ENCODE results near the gene DISP3.

Gene DISP3

DNA sequence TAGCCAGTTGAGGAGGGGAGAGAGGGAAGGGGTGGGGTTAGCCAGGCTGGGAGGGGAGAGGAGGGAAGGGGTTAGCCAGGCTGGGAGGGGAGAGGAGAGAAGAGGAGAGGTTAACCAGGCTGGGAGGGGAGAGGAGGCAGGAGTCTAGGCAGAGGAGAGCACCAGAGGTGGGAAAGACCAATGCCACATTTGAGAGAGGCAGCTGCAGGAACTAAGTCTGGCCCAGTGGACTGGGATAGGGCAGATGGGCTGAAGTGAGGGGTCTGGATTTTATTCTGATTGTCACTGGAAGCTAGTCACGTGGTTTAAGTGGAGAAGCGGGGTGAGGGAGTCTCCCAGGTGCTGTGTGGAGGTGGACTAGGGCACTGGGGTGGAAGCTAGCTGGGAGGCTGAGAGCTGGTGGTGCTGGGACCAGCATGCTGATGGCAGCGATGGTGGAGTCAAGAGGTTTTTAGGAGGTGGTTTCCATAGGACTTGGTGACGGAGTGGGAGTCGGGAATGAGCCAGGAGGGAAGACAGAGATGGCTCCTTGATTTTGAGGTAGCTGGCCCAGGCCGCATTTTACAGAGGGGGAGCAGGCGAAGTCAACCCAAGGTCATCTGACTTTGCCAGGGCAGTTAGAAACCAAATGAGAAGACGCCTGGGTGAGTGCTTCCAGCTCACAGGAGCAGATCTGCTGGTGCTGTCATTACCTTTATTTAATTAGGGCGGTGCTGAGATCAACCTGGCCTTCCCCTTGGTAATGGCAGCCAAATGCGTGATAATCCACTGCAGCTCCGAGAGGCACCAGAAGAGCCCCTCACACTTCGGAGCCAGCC, 42.8 kb downstream of the DISP3 start:
- Histone ChIP-seq H3K36me3 (ENCODE audit: insufficient read depth, low read depth, low read length) (peaks cover 4% of the 10 kb centered on the region), H3K27ac (ENCODE audit: low read length) (no peak overlapping the region), H3K4me3 (ENCODE audit: low read length) (no peak overlapping the region), H3K9me3 (ENCODE audit: insufficient read depth, low read depth, low read length) (no peaks in the 10 kb centered on the region), H3K4me1 (ENCODE audit: insufficient read depth, low read length) (no peaks in the 10 kb centered on the region), H3K9ac (ENCODE audit: low read depth, low read length) (no peak overlapping the region), H3K27me3 (ENCODE audit: insufficient read depth, low read length) (no peaks in the 10 kb centered on the region)

GRCh38 chr1:11522400-11523235, 43.7 kb downstream of the DISP3 start:
- Histone ChIP-seq H3K4me3 (ENCODE audit: low read length) (no peak overlapping the region), H3K9me3 (ENCODE audit: insufficient read depth, low read depth, low read length) (no peaks in the 10 kb centered on the region), H3K4me1 (ENCODE audit: insufficient read depth, low read length) (no peaks in the 10 kb centered on the region), H3K27me3 (ENCODE audit: insufficient read depth, low read length) (no peaks in the 10 kb centered on the region), H3K27ac (ENCODE audit: low read length) (no peak overlapping the region), H3K9ac (ENCODE audit: low read depth, low read length) (no peak overlapping the region), H3K36me3 (ENCODE audit: insufficient read depth, low read depth, low read length) (peaks cover 4% of the 10 kb centered on the region)

GRCh38 chr1:11523261-11523660, 44.3 kb downstream of the DISP3 start:
- Histone ChIP-seq H3K4me3 (ENCODE audit: low read length) (no peak overlapping the region), H3K9ac (ENCODE audit: low read depth, low read length) (no peak overlapping the region), H3K27ac (ENCODE audit: low read length) (no peak overlapping the region), H3K9me3 (ENCODE audit: insufficient read depth, low read depth, low read length) (no peaks in the 10 kb centered on the region), H3K27me3 (ENCODE audit: insufficient read depth, low read length) (no peaks in the 10 kb centered on the region), H3K36me3 (ENCODE audit: insufficient read depth, low read depth, low read length) (peaks cover 4% of the 10 kb centered on the region), H3K4me1 (ENCODE audit: insufficient read depth, low read length) (no peaks in the 10 kb centered on the region)

- Histone ChIP-seq H3K9ac (ENCODE audit: low read depth, low read length) (no peak overlapping the region), H3K9me3 (ENCODE audit: insufficient read depth, low read depth, low read length) (no peaks in the 10 kb centered on the region), H3K36me3 (ENCODE audit: insufficient read depth, low read depth, low read length) (peaks cover 4% of the 10 kb centered on the region), H3K4me1 (ENCODE audit: insufficient read depth, low read length) (no peaks in the 10 kb centered on the region), H3K27me3 (ENCODE audit: insufficient read depth, low read length) (no peaks in the 10 kb centered on the region), H3K4me3 (ENCODE audit: low read length) (no peak overlapping the region), H3K27ac (ENCODE audit: low read length) (no peak overlapping the region)
These were observed 45.0 kb downstream of the DISP3 start for GRCh38 chr1:11523746-11524464.

DNA sequence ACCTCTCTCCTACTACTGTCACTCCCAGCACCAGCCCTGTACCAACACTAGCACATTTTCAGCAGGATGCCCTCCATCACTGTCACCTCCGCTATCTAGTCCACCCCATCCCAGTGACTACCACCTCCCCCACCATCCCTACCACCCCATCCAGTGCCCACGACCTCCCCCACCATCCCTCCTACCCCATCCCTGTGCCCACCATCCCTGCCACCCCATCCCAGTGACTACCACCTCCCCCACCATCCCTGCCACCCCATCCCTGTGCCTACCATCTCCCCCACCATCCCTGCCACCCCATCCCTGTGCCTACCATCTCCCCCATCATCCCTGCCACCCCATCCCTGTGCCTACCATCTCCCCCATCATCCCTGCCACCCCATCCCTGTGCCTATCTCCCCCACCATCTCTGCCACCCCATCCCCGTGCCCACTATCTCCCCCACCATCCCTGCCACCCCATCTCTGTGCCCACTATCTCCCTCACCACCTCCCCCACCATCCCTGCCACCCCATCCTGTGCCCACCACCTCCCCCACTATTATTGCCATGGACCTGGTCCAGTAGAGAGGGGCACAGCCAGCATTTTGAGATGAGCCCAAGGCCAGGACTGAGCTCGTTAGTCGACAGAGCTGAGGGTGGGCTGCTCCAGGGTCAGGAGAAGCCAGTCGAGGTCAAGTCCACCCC, 45.7 kb downstream of the DISP3 start:
- H3K9me3 ChIP-seq (ENCODE audit: insufficient read depth, low read depth, low read length) = no peaks in the 10 kb centered on the region
- no peak overlapping the region for H3K27ac ChIP-seq (ENCODE audit: low read length)
- H3K4me3 ChIP-seq (ENCODE audit: low read length) = no peak overlapping the region

DNA sequence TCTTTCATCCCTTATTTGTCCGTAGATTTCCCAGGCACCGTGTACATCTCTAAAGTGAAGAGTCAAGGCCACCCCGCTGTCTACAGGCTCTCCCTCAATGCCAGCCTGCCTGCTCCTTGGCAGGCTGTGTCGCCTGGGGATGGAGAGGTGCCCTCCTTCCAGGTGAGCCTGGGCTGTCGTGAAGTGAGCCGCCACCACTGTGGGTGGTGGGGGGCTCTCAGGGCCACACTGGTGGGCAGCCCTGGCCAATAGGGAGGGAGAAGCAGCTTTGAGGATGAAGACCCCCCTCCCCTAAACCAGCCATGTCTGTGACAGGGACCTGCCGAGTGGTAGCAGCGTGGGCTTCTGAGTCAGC, 46.2 kb downstream of the DISP3 start:
- H3K9ac ChIP-seq (ENCODE audit: low read depth, low read length) = no peak overlapping the region

More for the DNA sequence above, 45.7 kb downstream of the DISP3 start:
- H3K27me3 ChIP-seq (ENCODE audit: insufficient read depth, low read length) = no peaks in the 10 kb centered on the region
- H3K4me1 ChIP-seq (ENCODE audit: insufficient read depth, low read length) = no peaks in the 10 kb centered on the region
- no peak overlapping the region for H3K9ac ChIP-seq (ENCODE audit: low read depth, low read length)
- H3K36me3 ChIP-seq (ENCODE audit: insufficient read depth, low read depth, low read length) = peaks cover under 1% of the 10 kb centered on the region

DNA sequence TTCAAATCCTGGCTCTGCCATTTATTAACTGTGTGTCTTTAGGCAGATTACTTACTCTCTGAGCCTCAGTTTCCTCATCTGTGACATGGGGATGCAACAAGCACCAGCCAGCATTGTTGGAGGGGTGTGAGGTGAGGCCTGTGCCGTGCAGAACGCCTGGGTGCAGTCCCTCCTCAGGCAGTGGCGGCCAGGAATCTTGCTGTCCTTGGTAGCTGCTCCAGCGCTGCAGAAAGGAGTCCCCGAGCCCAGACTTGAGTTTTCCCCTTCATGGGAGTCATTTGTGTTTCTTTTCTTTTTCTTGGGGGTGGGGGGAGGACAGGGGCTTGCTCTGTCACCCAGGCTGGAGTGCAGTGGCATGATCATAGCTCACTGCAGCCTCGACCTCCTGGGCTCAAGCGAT, 46.6 kb downstream of the DISP3 start:
- Histone ChIP-seq H3K9ac (ENCODE audit: low read depth, low read length) (no peak overlapping the region), H3K36me3 (ENCODE audit: insufficient read depth, low read depth, low read length) (no peaks in the 10 kb centered on the region; the same call in 1 of the 2 replicates), H3K4me3 (ENCODE audit: low read length) (no peak overlapping the region), H3K27ac (ENCODE audit: low read length) (no peak overlapping the region), H3K27me3 (ENCODE audit: insufficient read depth, low read length) (no peaks in the 10 kb centered on the region), H3K4me1 (ENCODE audit: insufficient read depth, low read length) (no peaks in the 10 kb centered on the region), H3K9me3 (ENCODE audit: insufficient read depth, low read depth, low read length) (no peaks in the 10 kb centered on the region)

More for the DNA sequence above, 46.2 kb downstream of the DISP3 start:
- Histone ChIP-seq H3K27me3 (ENCODE audit: insufficient read depth, low read length) (no peaks in the 10 kb centered on the region), H3K4me3 (ENCODE audit: low read length) (no peak overlapping the region), H3K9me3 (ENCODE audit: insufficient read depth, low read depth, low read length) (no peaks in the 10 kb centered on the region), H3K36me3 (ENCODE audit: insufficient read depth, low read depth, low read length) (no peaks in the 10 kb centered on the region; the same call in 1 of the 2 replicates), H3K4me1 (ENCODE audit: insufficient read depth, low read length) (no peaks in the 10 kb centered on the region), H3K27ac (ENCODE audit: low read length) (no peak overlapping the region)

DNA sequence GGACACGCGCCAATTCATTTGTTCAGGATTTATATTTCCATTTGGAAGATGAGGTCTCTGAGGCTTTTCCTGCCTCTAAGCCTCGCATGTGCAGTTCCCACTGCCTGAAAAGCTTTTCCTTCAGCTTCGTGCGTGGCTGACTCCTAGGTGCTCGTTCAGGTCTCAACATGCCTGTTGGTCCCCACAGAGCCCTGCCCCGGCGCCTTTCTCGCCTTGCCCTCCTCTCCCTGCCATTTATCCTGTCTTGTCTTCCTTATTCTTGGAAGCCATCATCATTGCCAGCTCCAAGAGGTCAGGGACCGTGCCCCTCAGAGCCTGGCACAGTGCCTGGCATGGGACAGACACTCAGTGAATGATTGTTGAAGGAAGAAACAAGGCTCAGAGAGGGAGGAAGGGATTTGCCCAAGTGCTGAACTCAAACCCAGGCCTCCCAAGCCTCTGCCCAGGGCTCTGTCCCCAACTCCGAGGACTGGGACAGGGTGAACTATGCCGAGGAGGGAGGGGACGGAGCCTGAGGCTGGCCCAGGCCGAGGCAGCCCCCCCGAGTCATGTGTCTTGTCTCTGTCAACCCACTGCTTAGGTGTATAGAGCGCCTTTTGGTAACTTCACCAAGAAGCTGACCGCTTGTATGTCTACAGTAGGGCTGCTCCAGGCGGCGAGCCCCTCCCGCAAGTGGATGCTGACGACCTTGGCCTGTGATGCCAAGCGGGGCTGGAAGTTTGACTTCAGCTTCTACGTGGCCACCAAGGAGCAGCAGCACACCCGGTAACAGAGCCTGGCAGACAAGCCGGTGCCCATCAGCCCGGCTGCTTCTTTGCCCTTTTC, 47.3 kb downstream of the DISP3 start:
- Histone ChIP-seq H3K27ac (ENCODE audit: low read length) (no peak overlapping the region), H3K9ac (ENCODE audit: low read depth, low read length) (no peak overlapping the region), H3K27me3 (ENCODE audit: insufficient read depth, low read length) (no peaks in the 10 kb centered on the region), H3K9me3 (ENCODE audit: insufficient read depth, low read depth, low read length) (no peaks in the 10 kb centered on the region), H3K4me1 (ENCODE audit: insufficient read depth, low read length) (no peaks in the 10 kb centered on the region), H3K4me3 (ENCODE audit: low read length) (no peak overlapping the region), H3K36me3 (ENCODE audit: insufficient read depth, low read depth, low read length) (no peaks in the 10 kb centered on the region)

GRCh38 chr1:11527541-11528452, 48.8 kb downstream of the DISP3 start:
- Histone ChIP-seq H3K36me3 (ENCODE audit: insufficient read depth, low read depth, low read length) (no peaks in the 10 kb centered on the region), H3K9ac (ENCODE audit: low read depth, low read length) (no peak overlapping the region), H3K27me3 (ENCODE audit: insufficient read depth, low read length) (no peaks in the 10 kb centered on the region)

DNA sequence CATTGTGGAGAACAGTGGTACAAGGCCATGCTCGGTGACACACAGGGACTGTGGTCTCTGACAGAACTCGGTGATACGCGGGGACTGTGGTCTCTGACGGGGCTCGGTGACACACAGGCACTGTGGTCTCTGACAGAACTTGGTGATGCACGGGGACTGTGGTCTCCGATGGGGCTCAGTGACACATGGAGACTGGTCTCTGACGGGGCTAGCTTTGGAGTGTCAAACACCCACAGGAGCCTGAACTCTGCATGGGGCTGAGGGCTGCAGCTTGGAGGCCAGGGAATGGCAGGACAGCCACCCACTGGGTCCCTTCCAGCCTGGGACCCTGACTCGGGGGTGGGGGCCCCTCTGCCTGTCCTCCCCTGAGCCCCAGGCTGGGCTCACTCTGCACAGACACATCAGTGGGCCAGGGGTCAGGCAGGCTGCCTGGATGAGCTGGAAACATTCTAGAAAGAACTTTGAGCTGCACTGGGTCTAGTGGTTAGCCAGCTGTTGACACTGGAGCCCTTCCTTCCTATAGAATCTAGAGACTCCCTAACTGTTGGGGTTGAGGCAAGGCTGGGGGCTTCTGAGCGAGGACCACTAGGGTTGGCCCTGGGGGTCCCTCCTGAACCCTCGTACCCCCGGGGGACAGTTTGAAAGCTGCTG, 49.8 kb downstream of the DISP3 start:
- Histone ChIP-seq H3K4me3 (ENCODE audit: low read length) (no peak overlapping the region), H3K9me3 (ENCODE audit: insufficient read depth, low read depth, low read length) (no peaks in the 10 kb centered on the region), H3K4me1 (ENCODE audit: insufficient read depth, low read length) (no peaks in the 10 kb centered on the region), H3K9ac (ENCODE audit: low read depth, low read length) (no peak overlapping the region), H3K27me3 (ENCODE audit: insufficient read depth, low read length) (no peaks in the 10 kb centered on the region), H3K36me3 (ENCODE audit: insufficient read depth, low read depth, low read length) (no peaks in the 10 kb centered on the region), H3K27ac (ENCODE audit: low read length) (no peak overlapping the region)

More at GRCh38 chr1:11527541-11528452, 48.8 kb downstream of the DISP3 start:
- H3K4me3 ChIP-seq (ENCODE audit: low read length) = no peak overlapping the region
- no peak overlapping the region for H3K27ac ChIP-seq (ENCODE audit: low read length)
- no peaks in the 10 kb centered on the region for H3K9me3 ChIP-seq (ENCODE audit: insufficient read depth, low read depth, low read length)
- no peaks in the 10 kb centered on the region for H3K4me1 ChIP-seq (ENCODE audit: insufficient read depth, low read length)

Data from iPS-20b (cell line).